Activated CD4-positive, alpha-beta memory T cell treated with anti-CD3 and anti-CD28 coated beads for 36 hours (primary cell): ENCODE data around the gene AGTPBP1. TPM values are rescaled to one million over a fixed set of nuclear protein-coding genes. Genes with fewer than 3 reads are reported as not detected.

Experiments
- CTCF ChIA-PET: fragments of 350-600 bp; sonication (Branson Sonifier 250); formaldehyde crosslinking; loops from one replicate; lab custom pipeline; 2021; ENCODE audit warnings: antibody characterized with exemption, inconsistent platforms; lab: Charles Lee
- POLR2A ChIA-PET: fragments of 350-600 bp; sonication (Branson Sonifier 250); formaldehyde crosslinking; loops from one replicate; lab custom pipeline; 2021; ENCODE audit warnings: antibody characterized with exemption; lab: Charles Lee
- DNase-seq: peaks from one replicate; pipeline ENCODE4 v3.0.0-alpha.2; 2020
- H3K27ac Mint-ChIP-seq: one replicate; pipeline ENCODE4 v1.8.0; 2021; ENCODE audit warnings: mixed read lengths
- H3K27me3 Mint-ChIP-seq: one replicate; pipeline ENCODE4 v1.8.0; 2021; ENCODE audit warnings: mixed read lengths
- H3K36me3 Mint-ChIP-seq: one replicate; pipeline ENCODE4 v1.8.0; 2021; ENCODE audit warnings: mixed read lengths
- H3K4me1 Mint-ChIP-seq: one replicate; pipeline ENCODE4 v1.8.0; 2021; ENCODE audit warnings: low read depth, mixed read lengths
- H3K4me3 Mint-ChIP-seq: one replicate; pipeline ENCODE4 v1.8.0; 2021; ENCODE audit warnings: mild to moderate bottlenecking, mixed read lengths
- H3K9me3 Mint-ChIP-seq: one replicate; pipeline ENCODE4 v1.8.0; 2021; ENCODE audit warnings: mixed read lengths
- intact Hi-C: fragments of 100-400 bp; cut with micrococcal nuclease; formaldehyde crosslinking; loops from one replicate; pipeline ENCODE4 v1.15.1; 2023
- total RNA-seq, 2 experiments: library from RNA; stranded (reverse); gene quantifications; one replicate each; pipeline ENCODE4 v1.2.3, GENCODE V29; 2021

The AGTPBP1 gene
- total RNA-seq, 2 experiments from 2014 or later, result 38.6 to 41.6 TPM

GRCh38 chr9:85569988-85570387 is 171.8 kb downstream of the AGTPBP1 start:
- Mint-ChIP-seq H3K27ac (no peak overlapping the region), H3K36me3 (peaks cover 32% of the 10 kb centered on the region), H3K4me1 (no peaks in the 10 kb centered on the region), H3K9me3 (no peaks in the 10 kb centered on the region), H3K4me3 (no peak overlapping the region), H3K27me3 (no peaks in the 10 kb centered on the region)
- ChIA-PET CTCF (interaction anchor here (1.8 kb wide), 1 partner anchor 40 kb away, joined by 10 read pairs; no protein-coding TSS in a partner anchor), POLR2A (no interaction called here)
- DNase-seq, result no peak
- intact Hi-C loops, result no loop called here

DNA sequence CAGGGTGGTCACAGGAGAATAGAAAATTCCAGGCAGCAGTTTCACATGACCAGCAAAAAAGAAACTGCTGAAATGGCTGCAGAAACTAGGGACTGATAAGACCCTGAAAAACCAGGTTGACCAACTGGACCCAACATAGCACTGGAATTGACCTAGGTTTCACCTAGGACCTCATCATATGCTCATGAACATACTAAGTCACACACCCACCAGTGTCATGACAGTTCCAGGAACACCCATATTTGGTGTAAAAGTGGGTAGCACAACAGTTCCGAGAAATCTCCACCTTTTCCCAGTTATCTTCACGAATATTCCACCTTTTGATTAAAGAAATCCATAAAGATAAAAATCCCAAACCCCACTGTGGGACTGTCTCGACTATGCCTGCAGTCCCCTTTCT is 182.2 kb downstream of the AGTPBP1 start:
- intact Hi-C loops, result no loop called here
- no peak overlapping the region for H3K4me3 Mint-ChIP-seq
- ChIA-PET CTCF (interaction anchor here (1.2 kb wide), 1 partner anchor 51 kb away, joined by 3 read pairs; no protein-coding TSS in a partner anchor), POLR2A (no interaction called here)
- H3K27me3 Mint-ChIP-seq, result no peaks in the 10 kb centered on the region
- no peaks in the 10 kb centered on the region for H3K4me1 Mint-ChIP-seq
- H3K9me3 Mint-ChIP-seq, result no peaks in the 10 kb centered on the region
- peaks cover 6% of the 10 kb centered on the region for H3K36me3 Mint-ChIP-seq
- no peak for DNase-seq
- no peak overlapping the region for H3K27ac Mint-ChIP-seq

DNA sequence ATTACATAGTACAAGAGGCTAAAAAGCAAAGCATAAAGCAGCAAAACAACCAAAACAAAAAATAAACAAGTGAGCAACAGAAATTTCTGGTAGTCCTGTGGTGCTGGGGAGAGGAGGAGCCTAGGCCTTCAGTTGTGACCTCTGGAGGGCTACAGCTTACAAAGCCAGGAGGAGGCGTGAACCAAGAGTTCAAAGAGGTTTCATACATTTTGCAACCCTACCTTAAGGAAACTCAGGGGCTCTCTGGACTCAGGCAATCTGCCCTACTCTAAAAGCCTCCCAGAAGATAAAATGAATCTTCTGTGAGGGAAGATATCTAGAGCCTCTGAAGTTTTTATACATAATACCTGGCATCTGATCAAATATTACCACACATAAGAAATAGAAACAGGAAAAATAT is 187.4 kb downstream of the AGTPBP1 start:
- Mint-ChIP-seq H3K36me3 (peaks cover 5% of the 10 kb centered on the region), H3K4me1 (peaks cover 3% of the 10 kb centered on the region), H3K9me3 (no peaks in the 10 kb centered on the region), H3K27ac (no peak overlapping the region), H3K27me3 (no peaks in the 10 kb centered on the region), H3K4me3 (no peak overlapping the region)
- POLR2A ChIA-PET, result no interaction called here
- DNase-seq, result no peak
- intact Hi-C loops, result no loop called here
- CTCF ChIA-PET, result no interaction called here

- ChIA-PET POLR2A (no interaction called here), CTCF (no interaction called here)
- Mint-ChIP-seq H3K9me3 (no peaks in the 10 kb centered on the region), H3K36me3 (peaks cover 5% of the 10 kb centered on the region), H3K4me1 (peaks cover 3% of the 10 kb centered on the region), H3K27ac (no peak overlapping the region), H3K4me3 (no peak overlapping the region), H3K27me3 (no peaks in the 10 kb centered on the region)
- intact Hi-C loops, result no loop called here
- DNase-seq, result no peak
Measured at GRCh38 chr9:85553475-85553874, 188.3 kb downstream of the AGTPBP1 start.

DNA sequence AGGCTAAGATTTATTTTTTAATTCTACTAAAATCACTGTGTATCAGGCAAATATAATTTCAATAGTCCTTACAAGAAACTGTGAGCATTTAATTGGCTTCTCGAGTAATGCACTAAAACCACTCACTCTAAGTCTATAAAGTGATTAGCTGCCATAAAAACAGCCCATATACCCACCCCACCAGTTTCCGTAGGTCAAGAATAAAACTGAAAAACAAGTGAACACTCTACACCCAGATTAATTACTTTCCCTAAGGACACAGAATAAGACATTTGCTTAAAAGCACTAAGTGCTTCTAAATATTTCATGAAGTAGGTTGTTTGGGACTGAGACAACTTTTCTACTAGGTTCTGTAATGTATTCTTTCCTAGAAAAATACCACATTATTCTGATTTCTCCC is 194.2 kb downstream of the AGTPBP1 start:
- no peak overlapping the region for H3K4me3 Mint-ChIP-seq
- intact Hi-C loops, result no loop called here
- H3K27ac Mint-ChIP-seq, result no peak overlapping the region
- H3K9me3 Mint-ChIP-seq, result no peaks in the 10 kb centered on the region
- POLR2A ChIA-PET, result no interaction called here
- no peaks in the 10 kb centered on the region for H3K27me3 Mint-ChIP-seq
- H3K4me1 Mint-ChIP-seq, result no peaks in the 10 kb centered on the region
- DNase-seq, result no peak
- CTCF ChIA-PET, result no interaction called here
- H3K36me3 Mint-ChIP-seq, result peaks cover 3% of the 10 kb centered on the region

DNA sequence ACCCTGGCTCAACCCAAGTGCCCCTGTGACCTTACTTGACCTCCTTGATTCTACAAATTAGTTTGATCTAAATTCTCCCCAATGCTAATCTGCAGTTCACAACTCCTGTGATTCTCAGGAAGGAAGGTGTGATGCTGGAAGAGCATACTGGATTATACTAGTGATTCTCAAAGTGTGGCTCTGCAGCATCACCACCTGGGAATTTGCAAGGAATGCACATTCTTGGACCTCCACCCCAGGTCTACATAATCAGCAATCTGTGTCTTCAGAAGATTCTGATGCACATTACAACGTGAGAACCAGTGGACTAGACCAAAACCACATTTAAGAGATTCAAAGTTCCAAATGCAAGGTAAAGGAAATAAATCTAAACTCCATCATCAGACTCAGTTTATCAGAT is 198.6 kb downstream of the AGTPBP1 start:
- intact Hi-C loops, result no loop called here
- peaks cover 1% of the 10 kb centered on the region for H3K36me3 Mint-ChIP-seq
- POLR2A ChIA-PET, result no interaction called here

GRCh38 chr9:85541876-85542275 is 199.9 kb downstream of the AGTPBP1 start:
- intact Hi-C loops, result no loop called here
- no peak for DNase-seq
- Mint-ChIP-seq H3K36me3 (peaks cover 1% of the 10 kb centered on the region), H3K27ac (no peak overlapping the region), H3K4me1 (no peaks in the 10 kb centered on the region), H3K27me3 (no peaks in the 10 kb centered on the region), H3K9me3 (no peaks in the 10 kb centered on the region), H3K4me3 (no peak overlapping the region)
- ChIA-PET POLR2A (no interaction called here), CTCF (no interaction called here)

More for the DNA sequence above, 198.6 kb downstream of the AGTPBP1 start:
- Mint-ChIP-seq H3K4me3 (no peak overlapping the region), H3K9me3 (no peaks in the 10 kb centered on the region), H3K27me3 (no peaks in the 10 kb centered on the region), H3K27ac (no peak overlapping the region), H3K4me1 (no peaks in the 10 kb centered on the region)
- CTCF ChIA-PET, result no interaction called here
- no peak for DNase-seq

- Mint-ChIP-seq H3K4me1 (no peaks in the 10 kb centered on the region), H3K27me3 (no peaks in the 10 kb centered on the region), H3K4me3 (no peak overlapping the region), H3K9me3 (no peaks in the 10 kb centered on the region), H3K27ac (no peak overlapping the region), H3K36me3 (no peaks in the 10 kb centered on the region)
- DNase-seq, result no peak
- ChIA-PET CTCF (no interaction called here), POLR2A (no interaction called here)
- intact Hi-C loops, result no loop called here
Measured at GRCh38 chr9:85536514-85536913, 205.2 kb downstream of the AGTPBP1 start.

GRCh38 chr9:85536076-85536475 is 205.7 kb downstream of the AGTPBP1 start:
- POLR2A ChIA-PET, result interaction anchor here (0.6 kb wide), 1 partner anchor 1045 kb away, joined by 5 read pairs; no protein-coding TSS in a partner anchor
- H3K36me3 Mint-ChIP-seq, result no peaks in the 10 kb centered on the region
- no peak overlapping the region for H3K27ac Mint-ChIP-seq
- DNase-seq, result no peak
- no peaks in the 10 kb centered on the region for H3K27me3 Mint-ChIP-seq
- H3K9me3 Mint-ChIP-seq, result no peaks in the 10 kb centered on the region
- intact Hi-C loops, result no loop called here
- H3K4me3 Mint-ChIP-seq, result no peak overlapping the region
- CTCF ChIA-PET, result no interaction called here
- H3K4me1 Mint-ChIP-seq, result no peaks in the 10 kb centered on the region

DNA sequence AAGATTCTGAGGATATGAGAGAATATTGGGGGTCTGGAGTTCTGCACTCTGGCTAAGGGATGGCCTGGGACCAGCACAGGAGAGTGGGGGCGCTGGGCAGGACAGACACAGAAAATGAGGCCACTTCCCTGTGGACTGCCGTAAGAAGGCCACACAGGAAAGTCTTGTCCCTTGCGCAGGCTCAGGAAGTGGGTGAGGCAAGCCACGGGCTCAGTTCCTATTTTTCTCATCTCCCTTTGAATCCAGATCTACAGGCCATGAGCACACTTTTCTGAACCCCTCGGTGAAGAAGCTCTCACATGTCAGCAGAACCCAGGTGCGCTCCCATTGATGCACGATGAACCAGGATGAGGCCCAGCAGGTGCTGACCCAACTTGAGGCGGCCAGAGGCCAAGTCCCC is 207.4 kb downstream of the AGTPBP1 start:
- H3K36me3 Mint-ChIP-seq, result no peaks in the 10 kb centered on the region
- DNase-seq, result no peak
- H3K4me3 Mint-ChIP-seq, result no peak overlapping the region
- H3K27me3 Mint-ChIP-seq, result no peaks in the 10 kb centered on the region
- POLR2A ChIA-PET, result no interaction called here
- H3K27ac Mint-ChIP-seq, result no peak overlapping the region
- CTCF ChIA-PET, result no interaction called here
- intact Hi-C loops, result no loop called here
- no peaks in the 10 kb centered on the region for H3K4me1 Mint-ChIP-seq
- no peaks in the 10 kb centered on the region for H3K9me3 Mint-ChIP-seq

- no peaks in the 10 kb centered on the region for H3K4me1 Mint-ChIP-seq
- H3K9me3 Mint-ChIP-seq, result no peaks in the 10 kb centered on the region
- H3K36me3 Mint-ChIP-seq, result no peaks in the 10 kb centered on the region
- no peak overlapping the region for H3K27ac Mint-ChIP-seq
- CTCF ChIA-PET, result no interaction called here
- DNase-seq, result no peak
- no peaks in the 10 kb centered on the region for H3K27me3 Mint-ChIP-seq
- H3K4me3 Mint-ChIP-seq, result no peak overlapping the region
- intact Hi-C loops, result no loop called here
- POLR2A ChIA-PET, result no interaction called here
Measured at GRCh38 chr9:85533538-85533937, 208.2 kb downstream of the AGTPBP1 start.

DNA sequence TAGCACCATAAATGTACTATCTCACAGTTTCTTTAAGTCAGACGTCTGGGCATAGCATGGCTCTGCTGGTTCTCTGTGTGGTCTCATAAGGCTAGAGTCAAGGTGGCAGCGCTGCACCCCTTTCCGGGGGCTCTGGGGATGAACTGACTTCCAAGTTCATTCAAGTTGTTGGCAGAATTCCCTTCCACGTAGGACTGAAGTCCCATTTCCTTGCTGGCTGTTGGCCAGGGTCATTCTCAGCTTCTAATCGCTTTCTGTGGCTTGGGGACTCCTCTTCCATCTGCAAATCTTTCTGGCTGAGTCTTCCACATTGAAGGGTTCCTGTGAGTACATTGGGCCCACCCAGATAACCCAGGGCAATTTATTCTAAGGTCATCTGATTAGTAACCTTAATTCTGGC is 211.0 kb downstream of the AGTPBP1 start:
- H3K36me3 Mint-ChIP-seq, result no peaks in the 10 kb centered on the region
- H3K27me3 Mint-ChIP-seq, result peaks cover 4% of the 10 kb centered on the region
- no peaks in the 10 kb centered on the region for H3K9me3 Mint-ChIP-seq
- H3K4me1 Mint-ChIP-seq, result no peaks in the 10 kb centered on the region
- CTCF ChIA-PET, result no interaction called here
- no peak overlapping the region for H3K27ac Mint-ChIP-seq
- no peak for DNase-seq
- intact Hi-C loops, result no loop called here
- no peak overlapping the region for H3K4me3 Mint-ChIP-seq
- POLR2A ChIA-PET, result no interaction called here

DNA sequence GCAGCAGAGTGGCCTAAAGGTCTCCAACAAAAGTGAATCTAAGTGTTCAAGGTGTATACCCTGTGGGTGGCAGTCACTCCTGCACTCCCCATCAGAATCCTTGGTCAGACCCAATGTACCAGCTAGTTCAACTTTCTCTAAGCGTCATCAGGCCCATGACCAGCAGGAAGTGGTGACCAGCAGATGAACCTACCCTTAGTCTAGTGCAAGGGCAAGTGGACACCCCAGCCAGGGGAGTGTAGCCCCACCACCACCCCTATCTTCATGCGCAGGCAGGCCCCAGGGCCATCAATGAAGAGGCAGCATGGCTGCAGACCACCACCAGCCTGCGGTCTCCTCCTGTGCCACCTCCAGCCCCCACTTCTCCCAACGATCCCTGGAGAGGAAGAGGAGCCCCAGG is 213.1 kb downstream of the AGTPBP1 start:
- no peaks in the 10 kb centered on the region for H3K4me1 Mint-ChIP-seq
- CTCF ChIA-PET, result no interaction called here
- POLR2A ChIA-PET, result no interaction called here
- intact Hi-C loops, result no loop called here
- no peak overlapping the region for H3K4me3 Mint-ChIP-seq
- DNase-seq, result no peak
- no peaks in the 10 kb centered on the region for H3K36me3 Mint-ChIP-seq
- peaks cover 7% of the 10 kb centered on the region for H3K27me3 Mint-ChIP-seq
- H3K27ac Mint-ChIP-seq, result no peak overlapping the region
- H3K9me3 Mint-ChIP-seq, result no peaks in the 10 kb centered on the region
